Hepatocyte (in vitro differentiated cells): ENCODE results near the gene HCK. TPM values are rescaled to one million over a fixed set of nuclear protein-coding genes. Genes with fewer than 3 reads are reported as not detected.

Experiments
- DNase-seq: peaks from one replicate; pipeline ENCODE4 v3.0.0-alpha.2; 2016; ENCODE audit warnings: low spot score
- H2AFZ ChIP-seq: fragments of 200-600 bp; sonication (generic); 2 replicates; pipeline ENCODE4 v1.6.0; 2016; ENCODE audit warnings: antibody characterized with exemption, mild to moderate bottlenecking
- H3K27ac ChIP-seq: fragments of 200-600 bp; sonication (generic); 2 replicates; pipeline ENCODE4 v1.5.1; 2016; ENCODE audit warnings: mild to moderate bottlenecking
- H3K27me3 ChIP-seq: fragments of 200-600 bp; sonication (generic); 2 replicates; pipeline ENCODE4 v1.6.1; 2016
- H3K36me3 ChIP-seq: fragments of 200-600 bp; sonication (generic); replicated peaks from 2 replicates; pipeline ENCODE4 v1.5.1; 2016; ENCODE audit warnings: low read depth; ENCODE audit not compliant: insufficient read depth
- H3K4me1 ChIP-seq: fragments of 200-600 bp; sonication (generic); 2 replicates; pipeline ENCODE4 v1.5.1; 2016; ENCODE audit warnings: mild to moderate bottlenecking, moderate library complexity; ENCODE audit not compliant: insufficient read depth
- H3K4me2 ChIP-seq: fragments of 200-600 bp; sonication (generic); 2 replicates; pipeline ENCODE4 v1.6.0; 2016
- H3K4me3 ChIP-seq: fragments of 200-600 bp; sonication (generic); 2 replicates; pipeline ENCODE4 v1.5.1; 2016; ENCODE audit warnings: mild to moderate bottlenecking
- H3K79me2 ChIP-seq: fragments of 200-600 bp; sonication (generic); 2 replicates; pipeline ENCODE4 v1.6.0; 2017; ENCODE audit warnings: mild to moderate bottlenecking
- H3K9me2 ChIP-seq: fragments of 200-600 bp; sonication (generic); replicated peaks from 2 replicates; pipeline ENCODE4 v1.6.0; 2017; ENCODE audit warnings: mild to moderate bottlenecking; ENCODE audit not compliant: insufficient read depth
- H3K9me3 ChIP-seq: fragments of 200-600 bp; sonication (generic); 2 replicates; pipeline ENCODE4 v1.5.1; 2016; ENCODE audit warnings: low read depth, mild to moderate bottlenecking
- H4K20me1 ChIP-seq: fragments of 200-600 bp; sonication (generic); 2 replicates; pipeline ENCODE4 v1.6.0; 2016; ENCODE audit warnings: mild to moderate bottlenecking; ENCODE audit not compliant: insufficient read depth, poor library complexity, severe bottlenecking
- EZH2 ChIP-seq: fragments of 200-600 bp; sonication (generic); IDR thresholded peaks from 2 replicates; pipeline ENCODE4 v1.6.1; 2016; ENCODE audit warnings: antibody characterized with exemption, mild to moderate bottlenecking, borderline replicate concordance
- EZH2phosphoT487 ChIP-seq: fragments of 200-600 bp; sonication (generic); IDR thresholded peaks from one replicate; pipeline ENCODE4 v1.6.1; 2018; ENCODE audit warnings: antibody characterized with exemption, mild to moderate bottlenecking, low read depth, moderate library complexity; ENCODE audit not compliant: unreplicated experiment, severe bottlenecking
- WGBS: methylation state at CpG from one replicate; pipeline ENCODE4 v1.1.6; 2016; ENCODE audit warnings: low lambda C conversion rate; ENCODE audit errors: missing lambda C conversion rate; 5-methylcytosine and 5-hydroxymethylcytosine counted together
- polyA plus RNA-seq: library from polyadenylated mRNA; unstranded; fragments of >200 nt; fragmentation: Nextera tagmentation; extraction: Ambion mirVana; gene quantifications from 2 replicates; pipeline ENCODE4 v1.2.1, GENCODE V29; 2016
- total RNA-seq: library from RNA; depleted of rRNA; stranded (reverse); fragments of >200 nt; gene quantifications from 2 replicates; pipeline ENCODE4 v1.2.3, GENCODE V29; 2014
- TF ChIP-seq, protein P1 (sequence below): fragments of 200-600 bp; sonication (generic); IDR thresholded peaks from 2 replicates; pipeline ENCODE4 v1.5.1; 2016; ENCODE audit warnings: antibody characterized with exemption, mild to moderate bottlenecking; ENCODE audit not compliant: poor library complexity

Gene HCK
- total and polyA plus RNA-seq, 2 experiments from 2014 or later, result 0.54 to 2.2 TPM

DNA sequence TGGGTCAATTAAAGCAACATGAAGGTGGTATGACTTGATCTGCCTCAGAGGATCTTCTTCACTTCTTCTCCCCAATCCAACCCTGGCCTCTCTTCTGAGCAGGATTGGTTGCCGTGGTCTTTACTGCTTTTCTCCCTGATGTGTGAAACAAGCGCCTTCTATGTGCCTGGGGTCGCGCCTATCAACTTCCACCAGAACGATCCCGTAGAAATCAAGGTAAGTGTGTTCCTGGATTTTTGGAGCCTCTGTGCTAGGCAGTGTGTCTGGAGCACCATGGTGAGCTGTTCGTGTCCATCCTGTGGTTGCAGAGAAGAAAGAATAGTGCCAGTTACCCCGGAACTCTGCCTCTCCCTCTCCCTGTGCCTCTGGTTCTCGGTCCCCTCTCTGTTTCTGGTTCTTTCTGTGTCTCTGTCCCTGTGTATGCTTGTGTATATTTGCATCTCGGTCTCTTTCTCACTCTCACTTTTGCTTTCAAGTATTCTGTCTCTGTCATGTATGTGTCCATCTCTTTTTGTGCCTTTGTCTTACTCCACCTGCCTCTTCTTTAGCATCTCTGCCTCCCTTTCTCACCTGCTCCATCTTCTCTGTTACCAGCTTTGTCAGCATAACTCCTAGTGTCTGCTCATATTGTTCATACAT is 81.0 kb downstream of the HCK start:
- Histone ChIP-seq H3K9me3 (no peaks in the 10 kb centered on the region), H3K27me3 (no peaks in the 10 kb centered on the region), H3K27ac (no peak overlapping the region), H3K9me2 (no peaks in the 10 kb centered on the region), H3K36me3 (no peaks in the 10 kb centered on the region), H2AFZ (no peak overlapping the region), H3K4me1 (no peaks in the 10 kb centered on the region), H3K79me2 (peaks cover 84% of the 10 kb centered on the region), H3K4me3 (no peak overlapping the region), H3K4me2 (no peak overlapping the region), H4K20me1 (peaks cover 55% of the 10 kb centered on the region)
- no peak for DNase-seq
- TF ChIP-seq EZH2phosphoT487 (no peak), EZH2 (no peak)
- TF ChIP-seq, protein P1, sequence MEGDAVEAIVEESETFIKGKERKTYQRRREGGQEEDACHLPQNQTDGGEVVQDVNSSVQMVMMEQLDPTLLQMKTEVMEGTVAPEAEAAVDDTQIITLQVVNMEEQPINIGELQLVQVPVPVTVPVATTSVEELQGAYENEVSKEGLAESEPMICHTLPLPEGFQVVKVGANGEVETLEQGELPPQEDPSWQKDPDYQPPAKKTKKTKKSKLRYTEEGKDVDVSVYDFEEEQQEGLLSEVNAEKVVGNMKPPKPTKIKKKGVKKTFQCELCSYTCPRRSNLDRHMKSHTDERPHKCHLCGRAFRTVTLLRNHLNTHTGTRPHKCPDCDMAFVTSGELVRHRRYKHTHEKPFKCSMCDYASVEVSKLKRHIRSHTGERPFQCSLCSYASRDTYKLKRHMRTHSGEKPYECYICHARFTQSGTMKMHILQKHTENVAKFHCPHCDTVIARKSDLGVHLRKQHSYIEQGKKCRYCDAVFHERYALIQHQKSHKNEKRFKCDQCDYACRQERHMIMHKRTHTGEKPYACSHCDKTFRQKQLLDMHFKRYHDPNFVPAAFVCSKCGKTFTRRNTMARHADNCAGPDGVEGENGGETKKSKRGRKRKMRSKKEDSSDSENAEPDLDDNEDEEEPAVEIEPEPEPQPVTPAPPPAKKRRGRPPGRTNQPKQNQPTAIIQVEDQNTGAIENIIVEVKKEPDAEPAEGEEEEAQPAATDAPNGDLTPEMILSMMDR, result no peak
- WGBS, result 97% methylated on average over 10 of the region's 10 CpGs

DNA sequence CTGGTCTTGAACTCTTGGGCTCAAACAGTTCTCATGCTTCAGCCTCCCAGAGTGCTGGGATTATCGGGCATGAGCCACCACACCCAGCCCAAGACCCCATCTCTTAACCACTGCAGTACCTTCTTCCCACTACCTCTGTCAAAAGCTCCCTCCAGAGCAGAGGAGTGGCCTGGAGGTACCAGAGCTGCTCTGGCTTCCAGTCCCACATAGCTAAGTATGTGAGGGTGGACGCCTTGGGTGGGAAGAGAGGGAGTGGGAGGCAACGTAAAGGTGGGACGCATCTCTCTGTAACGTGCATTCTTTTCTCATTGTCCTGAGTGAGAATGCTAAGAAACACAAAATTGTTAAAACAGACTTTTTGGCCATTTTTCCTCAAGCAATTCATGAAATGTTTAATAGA is 82.0 kb downstream of the HCK start:
- H2AFZ ChIP-seq, result no peak overlapping the region
- no peak overlapping the region for H3K4me3 ChIP-seq
- DNase-seq, result no peak
- peaks cover 45% of the 10 kb centered on the region for H4K20me1 ChIP-seq
- no peaks in the 10 kb centered on the region for H3K9me3 ChIP-seq
- no peaks in the 10 kb centered on the region for H3K9me2 ChIP-seq
- H3K79me2 ChIP-seq, result peaks cover 74% of the 10 kb centered on the region
- no peak overlapping the region for H3K4me2 ChIP-seq
- no peak overlapping the region for H3K27ac ChIP-seq
- no peaks in the 10 kb centered on the region for H3K36me3 ChIP-seq
- no peaks in the 10 kb centered on the region for H3K27me3 ChIP-seq
- 91% methylated on average over 5 of the region's 5 CpGs for WGBS
- TF ChIP-seq EZH2phosphoT487 (no peak), EZH2 (no peak)
- TF ChIP-seq, protein P1, result no peak
- H3K4me1 ChIP-seq, result no peaks in the 10 kb centered on the region

DNA sequence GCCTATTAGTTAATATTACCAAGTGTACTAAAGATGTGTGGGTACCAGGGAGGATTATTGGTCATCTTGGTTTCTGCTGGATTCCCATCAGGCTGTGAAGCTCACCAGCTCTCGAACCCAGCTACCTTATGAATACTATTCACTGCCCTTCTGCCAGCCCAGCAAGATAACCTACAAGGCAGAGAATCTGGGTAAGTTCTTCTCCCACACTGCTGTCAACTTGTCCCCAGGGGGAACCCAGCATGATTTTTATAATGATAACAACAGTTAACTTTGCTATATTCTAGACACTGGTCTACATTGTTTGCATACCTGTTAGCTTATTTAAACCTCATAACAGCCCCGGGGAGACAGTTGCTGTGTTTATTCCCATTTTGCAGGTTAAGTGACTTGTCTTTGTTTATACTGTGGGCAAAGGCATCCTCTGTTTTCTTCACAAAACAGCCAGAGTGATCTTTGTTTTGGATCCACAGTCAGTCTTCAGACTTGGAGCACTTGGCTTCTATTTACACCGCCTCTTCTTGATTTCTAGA is 84.0 kb downstream of the HCK start:
- 72% methylated on average over 3 of the region's 3 CpGs for WGBS
- Histone ChIP-seq H3K27me3 (no peaks in the 10 kb centered on the region), H3K4me3 (no peak overlapping the region), H4K20me1 (peaks cover 27% of the 10 kb centered on the region), H3K79me2 (peaks cover 57% of the 10 kb centered on the region), H3K36me3 (peaks cover 10% of the 10 kb centered on the region), H3K9me2 (no peaks in the 10 kb centered on the region), H3K9me3 (no peaks in the 10 kb centered on the region), H3K4me1 (no peaks in the 10 kb centered on the region), H2AFZ (no peak overlapping the region), H3K4me2 (no peak overlapping the region), H3K27ac (no peak overlapping the region)
- no peak for DNase-seq
- TF ChIP-seq, protein P1, result no peak
- TF ChIP-seq EZH2 (no peak), EZH2phosphoT487 (no peak)
